HT1080 (cell line): ENCODE measurements around the gene RBM23. TPM values are rescaled to one million over a fixed set of nuclear protein-coding genes. Genes with fewer than 3 reads are reported as not detected.

Source experiments
- DNase-seq: peaks from one replicate; pipeline ENCODE4 v3.0.0-alpha.2; 2015; ENCODE audit warnings: low read depth
- total RNA-seq: library from RNA; depleted of rRNA; stranded (reverse); fragments of >200 nt; shearing (Covaris generic); gene quantifications from 2 replicates; pipeline ENCODE4 v1.2.3, GENCODE V29; 2014

Gene RBM23
- total RNA-seq, 1 experiment from 2014 or later: 38.1 TPM

DNA sequence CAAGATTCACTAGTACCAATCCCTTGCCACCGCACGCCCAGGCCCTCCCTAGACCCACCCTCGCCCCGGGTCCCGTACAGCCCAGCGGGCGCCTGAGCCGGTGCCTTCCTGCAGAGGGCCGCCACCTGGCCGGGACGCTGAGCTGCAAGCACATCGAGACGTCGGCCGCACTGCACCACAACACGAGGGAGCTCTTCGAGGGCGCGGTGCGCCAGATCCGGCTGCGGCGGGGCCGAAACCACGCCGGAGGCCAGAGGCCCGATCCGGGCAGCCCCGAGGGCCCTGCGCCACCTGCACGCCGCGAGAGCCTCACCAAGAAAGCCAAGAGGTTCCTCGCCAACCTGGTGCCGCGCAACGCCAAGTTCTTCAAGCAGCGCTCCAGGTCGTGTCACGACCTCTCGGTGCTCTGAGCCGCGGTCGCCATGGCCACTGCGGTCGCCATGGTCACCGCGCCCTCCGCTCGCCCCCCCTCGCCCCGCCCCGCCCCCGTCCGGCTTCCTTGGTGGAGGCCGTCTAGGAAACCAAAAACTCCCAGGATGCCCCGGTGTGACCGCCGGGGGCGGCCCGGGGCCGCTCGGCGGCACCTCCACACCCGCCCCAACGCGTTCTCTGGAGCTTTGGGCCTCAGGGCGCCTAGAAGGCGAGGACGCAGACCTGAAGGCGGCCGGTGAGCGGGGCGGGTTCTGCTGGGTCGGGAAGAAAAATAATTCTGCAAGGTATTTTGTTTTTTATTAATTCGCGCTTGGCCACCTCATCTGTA lies 32.3 kb downstream of the RBM23 start:
- DNase-seq: no peak

DNA sequence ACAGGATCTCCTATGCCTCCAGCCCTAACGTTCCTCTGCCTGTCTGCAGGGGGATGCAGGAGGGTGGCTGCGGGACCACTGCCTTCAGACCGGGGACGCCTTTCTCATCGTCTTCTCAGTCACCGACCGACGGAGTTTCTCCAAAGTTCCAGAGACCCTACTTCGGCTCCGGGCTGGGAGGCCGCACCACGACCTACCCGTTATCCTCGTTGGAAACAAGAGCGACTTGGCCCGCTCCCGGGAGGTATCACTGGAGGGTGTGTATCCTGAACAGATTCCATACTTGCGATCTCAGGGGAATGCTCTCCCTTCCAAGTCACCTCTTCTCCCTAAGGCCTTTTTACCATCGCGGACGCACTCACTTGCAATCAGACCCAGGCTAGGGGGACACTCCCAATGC lies 33.0 kb downstream of the RBM23 start:
- DNase-seq: no peak

DNA sequence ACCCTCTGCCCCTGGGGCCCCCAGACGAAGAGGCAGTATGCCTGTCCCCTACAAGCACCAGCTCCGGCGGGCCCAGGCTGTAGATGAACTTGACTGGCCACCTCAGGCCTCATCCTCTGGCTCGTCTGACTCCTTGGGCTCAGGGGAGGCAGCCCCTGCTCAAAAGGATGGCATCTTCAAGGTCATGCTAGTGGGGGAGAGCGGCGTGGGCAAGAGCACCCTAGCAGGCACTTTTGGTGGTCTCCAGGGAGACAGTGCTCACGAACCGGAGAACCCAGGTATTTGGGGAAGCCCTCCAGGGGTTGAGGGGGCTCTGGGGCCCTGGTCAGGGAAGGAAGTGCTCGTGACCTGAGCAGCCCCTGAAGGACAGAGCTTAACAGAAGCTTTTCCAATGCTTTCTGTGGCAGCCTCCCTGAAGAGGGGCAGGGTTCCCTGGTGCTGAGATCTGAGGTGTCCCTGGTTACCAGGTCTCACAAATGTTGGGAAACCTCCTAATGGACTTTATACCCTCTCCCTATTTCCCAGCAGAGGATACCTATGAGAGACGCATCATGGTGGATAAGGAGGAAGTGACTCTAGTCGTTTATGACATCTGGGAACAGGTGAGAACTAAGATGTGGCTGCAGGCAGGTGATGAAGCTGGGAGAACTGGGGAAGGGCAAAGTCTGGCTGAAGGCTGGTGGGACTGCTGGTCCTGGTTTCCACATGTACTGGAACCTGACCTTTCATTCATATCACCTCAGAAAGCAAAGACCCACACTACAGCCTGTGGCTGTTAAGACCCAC lies 34.0 kb downstream of the RBM23 start:
- DNase-seq: no peak

DNA sequence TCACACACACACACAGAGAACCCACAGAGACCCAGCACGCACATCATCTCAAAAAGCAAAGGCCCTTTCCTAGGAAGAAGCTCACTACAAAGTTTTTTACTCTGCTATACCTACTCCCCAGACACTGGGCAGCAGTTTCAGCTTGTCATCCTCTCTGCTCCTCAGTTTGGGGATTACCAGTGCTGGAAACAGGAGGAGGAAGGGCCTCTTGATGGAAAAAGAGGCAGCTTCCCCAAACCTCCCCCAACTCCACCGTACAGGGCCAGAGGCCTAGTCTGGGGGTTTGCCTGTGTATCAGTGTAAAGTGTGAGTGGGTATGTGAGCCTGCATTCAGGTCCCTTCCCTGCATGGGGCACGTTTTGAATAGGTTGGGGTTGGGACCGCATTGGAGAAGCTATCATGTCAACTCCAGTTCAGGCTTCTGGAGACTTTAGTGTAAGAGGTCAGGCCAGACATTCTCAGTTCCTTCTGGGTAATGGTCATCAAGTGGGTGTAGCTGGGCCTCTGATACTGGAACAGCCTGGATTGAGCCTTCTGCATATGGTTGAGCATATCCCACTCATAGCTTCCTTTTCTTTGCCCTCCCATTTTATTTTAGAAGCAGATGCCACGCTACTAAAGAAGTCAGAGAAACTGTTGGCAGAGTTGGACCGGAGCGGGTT lies 34.7 kb downstream of the RBM23 start:
- no peak for DNase-seq

DNA sequence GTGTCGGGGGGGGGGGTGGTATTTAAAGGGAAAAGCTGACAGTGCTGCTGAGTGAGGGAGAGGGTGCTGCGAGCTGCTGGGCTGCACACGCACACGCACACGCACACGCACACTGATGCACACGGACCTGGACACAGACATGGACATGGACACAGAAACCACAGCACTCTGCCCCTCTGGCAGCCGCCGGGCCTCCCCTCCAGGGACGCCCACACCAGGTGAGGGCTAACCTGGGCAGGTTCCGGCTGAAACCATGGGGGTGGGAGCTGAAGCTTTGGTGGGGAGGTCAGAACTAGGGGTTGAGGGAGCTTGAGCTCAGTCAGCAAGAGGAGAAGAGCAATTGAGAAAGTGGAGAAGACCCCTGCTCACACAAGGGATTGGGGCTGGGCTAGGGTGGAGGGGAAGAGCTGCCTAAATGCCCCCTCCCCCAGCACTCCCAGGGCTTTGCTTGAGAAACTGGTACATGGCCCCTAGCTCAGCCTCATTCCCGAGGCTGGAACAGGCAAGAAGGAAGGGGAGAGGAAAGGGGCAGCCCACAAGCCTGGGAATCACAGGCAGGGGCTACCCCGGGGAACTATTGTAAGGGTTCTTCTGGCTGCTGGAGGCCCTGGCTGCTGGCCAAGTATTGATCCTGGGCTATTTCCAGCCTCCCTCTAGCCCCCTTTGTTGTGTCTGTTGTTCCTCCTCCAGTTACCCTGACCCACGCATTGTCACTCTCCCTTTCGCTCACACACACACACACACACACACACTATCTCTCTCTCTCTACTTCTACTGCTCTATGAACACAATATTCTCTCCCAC lies 35.6 kb downstream of the RBM23 start, which contains the start of gene REM2:
Gene REM2 (plus strand): TSS at position 50 of the 804 bp plus-strand sequence. CDS start 66 bp downstream, at position 116.
- DNase-seq: no peak

DNA sequence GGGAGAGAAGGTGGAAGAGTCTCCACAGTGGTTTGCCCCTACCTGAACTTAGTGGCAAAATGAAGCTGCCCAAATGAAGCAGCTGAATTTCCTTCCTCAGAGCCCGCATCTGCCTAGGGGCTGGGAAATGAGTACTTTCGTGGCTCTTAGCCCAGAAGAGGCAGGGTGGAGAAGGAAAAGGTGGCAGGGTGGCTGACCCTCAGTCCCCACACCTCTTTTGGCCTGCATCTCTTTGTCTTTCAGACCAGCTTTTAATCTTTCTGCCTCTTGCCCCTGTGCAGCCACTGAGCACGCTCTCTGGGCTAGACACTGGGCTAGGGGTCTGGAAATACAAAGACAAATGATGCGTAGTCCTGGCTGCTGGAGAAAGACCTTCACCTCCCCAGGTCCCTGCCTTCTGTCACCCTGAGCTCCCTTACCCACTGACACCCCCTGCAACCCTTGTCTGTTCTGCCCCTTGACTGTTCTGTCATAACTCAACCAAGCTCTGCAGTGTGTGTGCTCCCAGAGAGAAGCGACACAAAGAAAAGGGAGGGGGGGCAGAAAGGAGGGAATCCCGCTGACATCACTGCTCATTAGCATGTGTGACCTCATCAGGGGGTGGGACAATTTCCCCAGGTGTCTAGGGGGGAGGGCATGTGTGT lies 36.3 kb downstream of the RBM23 start:
- no peak for DNase-seq

DNA sequence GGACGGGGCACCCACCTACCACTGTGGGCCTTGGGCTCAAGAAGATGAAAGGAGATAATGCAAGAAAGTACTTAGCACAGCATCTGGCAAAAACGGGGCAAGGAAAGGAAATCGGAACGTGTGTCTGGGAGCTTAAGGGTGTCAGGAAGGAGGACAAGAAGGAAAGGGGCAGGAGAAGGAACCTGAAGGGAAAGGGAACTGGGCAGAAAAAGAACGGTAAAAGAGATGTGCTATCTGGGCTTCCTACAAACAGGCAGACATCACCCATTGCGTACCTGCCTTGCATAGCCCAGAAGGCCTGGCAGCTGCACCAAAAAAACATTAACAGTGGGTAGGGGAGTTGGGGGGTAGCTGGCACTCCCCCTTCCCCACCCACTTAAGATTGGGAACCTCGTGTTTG lies 36.9 kb downstream of the RBM23 start:
- no peak for DNase-seq

DNA sequence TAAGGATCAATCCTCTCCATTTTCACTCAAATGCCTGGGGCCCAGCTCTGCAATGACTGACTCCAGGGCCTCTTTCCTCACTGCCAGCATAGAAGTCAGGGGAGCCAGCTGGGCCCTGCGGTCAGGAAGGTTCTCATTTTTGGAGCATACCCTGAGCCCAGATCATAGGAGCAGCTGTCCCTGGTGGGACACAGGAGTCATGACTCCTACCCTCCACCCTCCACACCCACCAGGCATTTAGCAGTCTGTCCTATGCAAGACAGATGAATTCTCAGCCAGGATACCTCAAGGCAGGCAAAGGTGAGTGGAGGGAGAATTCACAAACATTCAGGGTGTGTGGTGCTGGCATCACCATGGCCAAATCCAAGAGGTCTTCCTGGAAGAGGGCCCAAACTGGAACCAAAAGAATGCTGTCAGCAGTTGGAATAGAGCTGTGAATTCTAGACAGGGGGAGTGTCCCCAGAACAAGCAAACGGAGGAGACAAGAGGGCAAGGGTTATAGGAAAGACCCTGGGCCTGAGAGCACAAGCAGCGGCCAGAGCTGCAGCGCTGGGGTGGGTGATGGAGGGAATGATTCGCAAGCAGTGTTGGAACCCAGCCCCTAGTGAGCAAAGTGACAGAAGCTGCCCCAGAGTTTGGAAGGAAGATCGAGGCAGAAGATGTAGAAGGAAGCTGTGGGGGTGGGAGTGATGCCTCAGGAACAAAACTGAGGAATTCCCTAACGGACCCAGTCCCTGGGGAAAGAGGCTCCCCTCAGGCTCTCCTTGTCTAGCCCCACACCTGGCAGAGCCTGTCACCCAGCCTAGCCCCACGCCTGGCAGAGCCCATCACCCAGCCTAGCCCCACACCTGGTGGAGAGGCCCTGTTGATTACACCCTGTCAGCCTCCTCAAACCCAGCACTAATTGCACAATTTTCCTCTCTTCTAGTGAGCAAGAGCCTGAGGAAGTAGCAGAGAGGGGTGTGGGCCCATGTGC lies 40.4 kb downstream of the RBM23 start:
- DNase-seq: no peak

DNA sequence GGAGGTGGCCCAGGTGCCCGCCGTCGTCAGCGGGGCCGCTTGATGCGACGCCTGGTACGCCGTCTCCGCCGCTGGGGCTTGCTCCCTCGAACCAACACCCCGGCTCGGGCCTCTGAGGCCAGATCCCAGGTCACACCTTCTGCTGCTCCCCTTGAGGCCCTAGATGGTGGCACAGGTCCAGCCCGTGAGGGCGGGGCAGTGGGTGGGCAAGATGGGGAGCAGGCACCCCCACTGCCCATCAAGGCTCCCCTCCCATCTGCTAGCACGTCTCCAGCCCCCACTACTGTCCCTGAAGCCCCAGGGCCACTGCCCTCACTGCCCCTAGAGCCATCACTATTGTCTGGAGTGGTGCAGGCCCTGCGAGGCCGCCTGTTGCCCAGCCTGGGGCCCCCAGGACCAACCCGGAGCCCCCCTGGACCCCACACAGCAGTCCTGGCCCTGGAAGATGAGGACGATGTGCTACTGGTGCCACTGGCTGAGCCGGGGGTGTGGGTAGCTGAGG lies 41.9 kb downstream of the RBM23 start:
- DNase-seq: no peak

DNA sequence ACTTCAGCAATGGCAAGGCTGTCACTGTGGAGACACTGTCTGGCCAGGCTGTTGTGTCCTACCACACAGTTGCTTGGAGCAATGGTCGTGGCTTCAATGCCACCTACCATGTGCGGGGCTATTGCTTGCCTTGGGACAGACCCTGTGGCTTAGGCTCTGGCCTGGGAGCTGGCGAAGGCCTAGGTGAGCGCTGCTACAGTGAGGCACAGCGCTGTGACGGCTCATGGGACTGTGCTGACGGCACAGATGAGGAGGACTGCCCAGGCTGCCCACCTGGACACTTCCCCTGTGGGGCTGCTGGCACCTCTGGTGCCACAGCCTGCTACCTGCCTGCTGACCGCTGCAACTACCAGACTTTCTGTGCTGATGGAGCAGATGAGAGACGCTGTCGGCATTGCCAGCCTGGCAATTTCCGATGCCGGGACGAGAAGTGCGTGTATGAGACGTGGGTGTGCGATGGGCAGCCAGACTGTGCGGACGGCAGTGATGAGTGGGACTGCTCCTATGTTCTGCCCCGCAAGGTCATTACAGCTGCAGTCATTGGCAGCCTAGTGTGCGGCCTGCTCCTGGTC lies 43.1 kb downstream of the RBM23 start:
- DNase-seq: no peak

DNA sequence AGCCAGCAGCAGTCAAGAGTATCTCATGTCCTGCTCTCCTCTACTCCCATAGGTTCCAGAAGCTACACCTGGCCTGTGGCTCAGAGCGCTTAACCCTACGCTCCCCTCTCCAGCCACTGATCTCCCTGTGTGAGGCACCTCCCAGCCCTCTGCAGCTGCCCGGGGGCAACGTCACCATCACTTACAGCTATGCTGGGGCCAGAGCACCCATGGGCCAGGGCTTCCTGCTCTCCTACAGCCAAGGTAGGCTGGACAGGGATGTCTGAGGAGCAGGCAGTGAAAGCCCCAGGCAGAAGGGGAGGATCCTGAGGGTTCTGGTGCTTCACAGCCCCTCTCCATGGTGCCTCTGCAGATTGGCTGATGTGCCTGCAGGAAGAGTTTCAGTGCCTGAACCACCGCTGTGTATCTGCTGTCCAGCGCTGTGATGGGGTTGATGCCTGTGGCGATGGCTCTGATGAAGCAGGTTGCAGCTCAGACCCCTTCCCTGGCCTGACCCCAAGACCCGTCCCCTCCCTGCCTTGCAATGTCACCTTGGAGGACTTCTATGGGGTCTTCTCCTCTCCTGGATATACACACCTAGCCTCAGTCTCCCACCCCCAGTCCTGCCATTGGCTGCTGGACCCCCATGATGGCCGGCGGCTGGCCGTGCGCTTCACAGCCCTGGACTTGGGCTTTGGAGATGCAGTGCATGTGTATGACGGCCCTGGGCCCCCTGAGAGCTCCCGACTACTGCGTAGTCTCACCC lies 43.8 kb downstream of the RBM23 start:
- no peak for DNase-seq

DNA sequence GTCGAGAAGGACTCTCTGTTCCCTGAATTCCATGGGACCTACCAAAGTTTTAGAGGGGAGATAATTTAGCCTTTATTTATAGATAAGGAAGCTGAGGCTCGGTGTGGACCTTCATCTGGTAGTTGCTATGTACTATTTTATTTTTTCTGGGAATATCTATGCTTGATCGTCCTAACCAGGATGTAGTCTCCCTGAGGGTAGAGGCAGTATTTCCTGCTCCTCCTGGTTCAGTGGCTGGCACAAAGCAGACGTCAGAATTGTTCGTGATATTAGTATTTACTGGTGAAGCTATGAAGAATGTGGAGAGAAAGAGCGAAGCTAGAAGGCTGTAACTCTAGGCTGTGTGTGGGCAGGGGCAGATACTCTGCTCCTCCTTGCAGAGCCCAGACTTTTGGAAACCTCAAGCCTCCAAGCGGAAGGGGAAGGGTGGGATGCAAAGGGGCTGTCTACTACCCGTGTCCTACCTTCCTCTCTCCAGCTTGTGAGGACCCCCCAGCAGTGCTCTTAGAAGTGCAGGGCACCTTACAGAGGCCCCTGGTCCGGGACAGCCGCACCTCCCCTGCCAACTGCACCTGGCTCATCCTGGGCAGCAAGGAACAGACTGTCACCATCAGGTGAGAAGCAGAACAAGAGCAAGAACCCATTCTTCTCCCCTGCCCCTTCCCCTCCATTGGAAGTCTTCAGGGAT lies 46.0 kb downstream of the RBM23 start:
- no peak for DNase-seq

DNA sequence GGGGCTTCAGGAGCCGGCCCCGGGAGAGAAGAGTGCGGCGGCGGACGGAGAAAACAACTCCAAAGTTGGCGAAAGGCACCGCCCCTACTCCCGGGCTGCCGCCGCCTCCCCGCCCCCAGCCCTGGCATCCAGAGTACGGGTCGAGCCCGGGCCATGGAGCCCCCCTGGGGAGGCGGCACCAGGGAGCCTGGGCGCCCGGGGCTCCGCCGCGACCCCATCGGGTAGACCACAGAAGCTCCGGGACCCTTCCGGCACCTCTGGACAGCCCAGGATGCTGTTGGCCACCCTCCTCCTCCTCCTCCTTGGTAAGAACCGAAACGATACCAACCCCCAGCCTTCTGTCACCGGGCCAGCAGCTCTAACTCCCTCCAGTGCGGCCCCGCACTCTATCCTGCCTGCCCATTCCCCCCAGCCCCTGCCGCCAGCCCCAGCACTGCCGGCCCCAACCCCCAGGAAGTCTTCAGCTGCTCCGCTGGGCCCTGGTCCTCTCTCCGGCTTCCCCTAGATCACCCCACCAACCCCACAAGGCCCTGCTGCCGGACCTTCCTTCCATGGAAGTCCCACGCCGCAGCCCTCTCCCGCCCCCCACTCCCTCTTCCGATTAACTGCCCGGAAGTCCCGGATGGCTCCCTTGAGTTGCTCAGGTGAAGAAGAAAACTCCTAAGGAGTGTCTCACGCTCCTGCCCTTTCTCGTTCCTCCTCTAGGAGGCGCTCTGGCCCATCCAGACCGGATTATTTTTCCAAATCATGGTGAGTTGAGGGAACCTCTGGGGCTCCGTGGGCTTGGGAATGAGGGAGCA lies 46.7 kb downstream of the RBM23 start:
- DNase-seq: peak; percentile 84

DNA sequence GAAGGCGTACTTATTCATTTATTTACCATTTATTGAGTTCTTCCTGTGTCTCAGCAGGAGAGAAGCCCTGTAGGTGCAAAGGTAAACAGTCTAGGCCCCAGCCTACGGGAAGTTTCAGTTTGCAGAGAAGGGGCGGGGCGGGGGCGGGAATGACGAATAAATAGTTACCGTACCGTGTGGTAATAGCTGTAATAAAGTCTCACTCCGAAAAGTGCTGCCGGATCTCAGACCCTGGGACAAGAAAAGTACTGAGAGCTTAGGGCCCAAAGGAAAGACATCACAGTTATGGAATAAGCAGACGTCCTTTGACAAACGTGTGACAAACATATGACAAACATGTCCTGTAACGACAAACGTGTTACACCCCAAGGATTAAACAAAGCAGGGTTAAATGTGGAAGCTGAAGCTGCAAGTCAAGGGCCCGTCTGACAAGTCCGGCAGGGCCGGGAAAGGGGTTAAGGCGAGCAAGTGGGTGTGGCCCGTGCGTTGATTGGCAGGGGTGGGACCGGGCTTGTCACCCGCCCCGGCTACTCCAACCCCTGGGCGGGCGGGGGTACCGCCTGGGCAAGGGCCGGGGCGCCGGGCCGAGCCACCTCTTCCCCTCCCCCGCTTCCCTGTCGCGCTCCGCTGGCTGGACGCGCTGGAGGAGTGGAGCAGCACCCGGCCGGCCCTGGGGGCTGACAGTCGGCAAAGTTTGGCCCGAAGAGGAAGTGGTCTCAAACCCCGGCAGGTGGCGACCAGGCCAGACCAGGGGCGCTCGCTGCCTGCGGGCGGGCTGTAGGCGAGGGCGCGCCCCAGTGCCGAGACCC lies 47.5 kb downstream of the RBM23 start, which contains the start of gene LRP10:
Gene LRP10 (plus strand): TSS at position 517 of the 809 bp plus-strand sequence. CDS start 564 bp downstream, outside the sequence.
- peak; percentile 90 for DNase-seq

DNA sequence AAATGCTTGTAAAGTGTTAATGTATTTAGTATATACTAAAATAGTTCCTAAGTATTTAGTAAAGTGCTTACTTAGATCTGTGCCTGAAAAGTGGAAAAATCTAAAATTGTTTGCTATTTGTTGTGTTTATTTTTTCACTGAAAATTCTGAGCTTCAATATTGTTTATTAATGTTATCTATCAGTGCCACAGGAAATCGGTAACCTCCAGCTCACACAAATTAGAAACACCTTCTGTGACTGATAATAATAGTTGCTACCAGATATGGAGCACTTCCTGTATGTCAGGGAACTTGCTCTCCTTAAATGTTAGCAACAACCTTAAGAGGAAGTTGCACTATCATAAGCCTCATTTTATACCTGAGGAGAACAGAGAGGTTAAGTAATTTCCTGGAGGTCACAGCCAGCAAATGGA lies 48.1 kb downstream of the RBM23 start:
- no peak for DNase-seq

DNA sequence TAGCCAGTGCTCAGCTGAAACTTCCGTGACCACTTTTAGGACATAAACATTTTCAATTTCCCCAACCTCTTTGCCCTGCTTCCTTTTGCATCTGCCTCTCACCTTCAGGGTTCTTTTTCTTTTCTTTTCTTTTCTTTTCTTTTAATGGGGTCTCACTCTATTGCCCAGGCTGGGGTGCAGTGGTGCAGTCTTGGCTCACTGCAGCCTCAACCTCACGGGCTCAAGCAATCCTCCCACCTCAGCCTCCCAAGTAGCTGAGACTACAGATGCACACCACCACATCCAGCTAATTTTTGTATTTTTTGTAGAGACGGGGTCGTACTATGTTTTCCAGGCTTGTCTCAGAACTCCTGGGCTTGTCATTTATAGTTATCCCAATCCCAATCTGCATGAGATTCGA lies 52.1 kb downstream of the RBM23 start:
- DNase-seq: no peak
